GM18502 (cell line): ENCODE data around the gene MYADML2.

Source experiments
- ATAC-seq: cut with Tn5 transposase; IDR thresholded peaks from one replicate; pipeline ENCODE4 v1.9.1; 2021; ENCODE audit warnings: mild to moderate bottlenecking; ENCODE audit not compliant: unreplicated experiment, poor library complexity

Gene MYADML2

GRCh38 chr17:81901167-81902022 is 45.6 kb downstream of the MYADML2 start:
- no peak for ATAC-seq

GRCh38 chr17:81900181-81900820 is 46.7 kb downstream of the MYADML2 start:
- no peak for ATAC-seq

- ATAC-seq, result no peak
These were observed 47.4 kb downstream of the MYADML2 start for GRCh38 chr17:81899514-81900166.

GRCh38 chr17:81898885-81899284 is 48.1 kb downstream of the MYADML2 start:
- no peak for ATAC-seq

GRCh38 chr17:81898029-81898866 is 48.8 kb downstream of the MYADML2 start:
- ATAC-seq, result no peak

GRCh38 chr17:81895400-81895799 is 51.6 kb downstream of the MYADML2 start:
- ATAC-seq, result no peak

GRCh38 chr17:81891303-81891552 is 55.8 kb downstream of the MYADML2 start:
- ATAC-seq, result peak; percentile 31

- ATAC-seq, result no peak
These were observed 56.4 kb downstream of the MYADML2 start for GRCh38 chr17:81890447-81891302.
